Natural killer cell (primary cell): ENCODE data around the gene GRM7. TPM values are rescaled to one million over a fixed set of nuclear protein-coding genes. Genes with fewer than 3 reads are reported as not detected.

Experiments
- ATAC-seq, 3 donors: fragments of 150-1000 bp in 2 of 3; fragments of 200-7000 bp in 1 of 3; cut with Tn5 transposase; 1 replicate in 1 of 3; 2 replicates in 2 of 3; pipeline ENCODE4 v1.10.0; 2021; ENCODE audit warnings: mild to moderate bottlenecking in 2 of 3, moderate library complexity in 2 of 3
- DNase-seq, 2 donors: peaks; one replicate each; pipeline versions ENCODE4 v3.0.0 to v3.0.0-alpha.2; 2013 to 2021; ENCODE audit warnings: mixed read lengths in 1 of 2
- H3K27ac ChIP-seq: one replicate; pipeline ENCODE4 v1.5.1; 2013; ENCODE audit warnings: mild to moderate bottlenecking, low read length
- H3K27me3 ChIP-seq: one replicate; pipeline ENCODE4 v1.6.1; 2013; ENCODE audit warnings: low read length; ENCODE audit not compliant: control insufficient read depth, insufficient read depth
- H3K36me3 ChIP-seq: one replicate; pipeline ENCODE4 v1.6.1; 2013; ENCODE audit warnings: low read length; ENCODE audit not compliant: control insufficient read depth, insufficient read depth
- H3K4me1 ChIP-seq: one replicate; pipeline ENCODE4 v1.6.1; 2013; ENCODE audit warnings: low read length; ENCODE audit not compliant: control insufficient read depth, insufficient read depth
- H3K4me3 ChIP-seq: one replicate; pipeline ENCODE4 v1.5.1; 2013; ENCODE audit warnings: low read length
- H3K9me3 ChIP-seq: one replicate; pipeline ENCODE4 v1.6.1; 2013; ENCODE audit warnings: low read length; ENCODE audit not compliant: control insufficient read depth, insufficient read depth
- H3K27ac Mint-ChIP-seq, 2 donors: one replicate each; pipeline ENCODE4 v1.8.0; 2022; ENCODE audit warnings: mild to moderate bottlenecking in 2 of 2, mixed read lengths in 2 of 2, moderate library complexity in 1 of 2
- H3K27me3 Mint-ChIP-seq, 2 donors: one replicate each; pipeline ENCODE4 v1.8.0; 2022; ENCODE audit warnings: low read depth in 2 of 2, mixed read lengths in 2 of 2
- H3K36me3 Mint-ChIP-seq: one replicate; pipeline ENCODE4 v1.8.0; 2022; ENCODE audit warnings: mixed read lengths
- H3K4me1 Mint-ChIP-seq, 2 donors: one replicate each; pipeline ENCODE4 v1.8.0; 2022; ENCODE audit warnings: mixed read lengths in 2 of 2
- H3K4me3 Mint-ChIP-seq: one replicate; pipeline ENCODE4 v1.8.0; 2022; ENCODE audit warnings: mild to moderate bottlenecking, moderate library complexity, mixed read lengths
- H3K9me3 Mint-ChIP-seq, 2 donors: one replicate each; pipeline ENCODE4 v1.8.0; 2022; ENCODE audit warnings: mixed read lengths in 2 of 2
- CTCF ChIP-seq: fragments of 200-600 bp; IDR thresholded peaks from one replicate; pipeline ENCODE4 v1.8.0; 2022; ENCODE audit warnings: antibody characterized with exemption
- WGBS: methylation state at CpG from one replicate; pipeline ENCODE4 v1.1.7; 2013; ENCODE audit warnings: missing lambda C conversion rate; ENCODE audit not compliant: insufficient coverage; 5-methylcytosine and 5-hydroxymethylcytosine counted together
- intact Hi-C: fragments of 100-400 bp; cut with micrococcal nuclease; formaldehyde crosslinking; loops from one replicate; pipeline ENCODE4 v1.14.2; 2022
- total RNA-seq, 4 donors: library from RNA; stranded (reverse); fragments of 120-200 nt in 1 of 4; gene quantifications; one replicate each; pipeline versions ENCODE4 v1.2.3 to v1.2.4, GENCODE V29; 2013 to 2022

GRM7 gene
- total RNA-seq, 3 donors from 2014 or later (not counting 1 experiment from before 2014, with no cell fraction given) = not detected

DNA sequence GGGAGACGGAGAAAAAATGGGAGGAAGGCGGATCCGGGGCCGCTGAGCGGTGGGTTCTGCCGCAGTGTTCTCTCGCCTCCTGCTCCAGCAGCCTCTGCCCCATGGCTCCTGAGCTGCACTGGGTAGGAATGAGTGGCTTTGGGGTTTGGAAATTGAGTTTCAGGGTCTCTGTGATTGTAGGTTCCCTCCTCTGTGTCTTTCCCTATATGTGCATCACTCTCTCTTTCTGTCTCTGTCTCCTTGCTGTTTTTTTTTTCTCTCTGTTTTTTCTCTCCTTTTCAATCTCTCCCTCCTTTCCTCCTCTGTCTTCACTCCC is 1.9 kb downstream of the GRM7 start:
- intact Hi-C loops = no loop called here
- peaks cover 8 to 20% of the 10 kb centered on the region in 2 donors for H3K27me3 Mint-ChIP-seq
- DNase-seq (no peak), ATAC-seq (no peak)
- no peaks in the 10 kb centered on the region for H3K36me3 ChIP-seq
- H3K36me3 Mint-ChIP-seq = no peaks in the 10 kb centered on the region
- no peak overlapping the region for H3K4me3 Mint-ChIP-seq
- TF ChIP-seq CTCF = no peak
- H3K9me3 ChIP-seq = peaks cover 4% of the 10 kb centered on the region
- H3K4me1 ChIP-seq = no peaks in the 10 kb centered on the region
- H3K27me3 ChIP-seq = no peaks in the 10 kb centered on the region
- H3K27ac ChIP-seq = no peak overlapping the region
- WGBS = 9% methylated on average over 7 of the region's 7 CpGs
- H3K4me1 Mint-ChIP-seq = no peaks in the 10 kb centered on the region
- no peak overlapping the region for H3K4me3 ChIP-seq
- H3K27ac Mint-ChIP-seq = no peak overlapping the region
- H3K9me3 Mint-ChIP-seq = peaks cover 2 to 7% of the 10 kb centered on the region in 2 donors

DNA sequence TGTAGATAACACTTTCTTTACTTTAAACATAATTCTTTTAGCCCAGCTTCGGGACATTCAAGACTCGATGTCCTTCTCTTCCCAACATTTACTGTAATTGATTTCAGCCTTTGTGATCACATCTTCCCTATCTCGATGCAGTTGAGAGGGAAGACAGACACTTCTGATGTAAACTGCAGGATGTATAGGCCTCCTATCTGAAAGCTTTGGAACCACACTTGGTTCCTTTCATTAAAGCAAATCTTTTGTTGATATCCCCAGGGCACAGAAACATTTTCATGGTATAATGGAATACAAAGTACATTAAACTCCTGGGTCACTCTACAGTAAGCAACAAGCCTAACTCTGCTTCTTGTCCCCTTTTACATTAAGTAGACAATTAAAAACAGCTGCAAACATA is 6.4 kb downstream of the GRM7 start:
- H3K27ac ChIP-seq = no peak overlapping the region
- Mint-ChIP-seq H3K4me1 (no peaks in the 10 kb centered on the region), H3K36me3 (no peaks in the 10 kb centered on the region), H3K27ac (no peak overlapping the region), H3K27me3 (peaks cover 4 to 14% of the 10 kb centered on the region in 2 donors), H3K4me3 (no peak overlapping the region), H3K9me3 (peaks cover 9 to 15% of the 10 kb centered on the region in 2 donors)
- TF ChIP-seq CTCF = no peak
- DNase-seq = no peak
- no peaks in the 10 kb centered on the region for H3K36me3 ChIP-seq
- no peaks in the 10 kb centered on the region for H3K9me3 ChIP-seq
- 84% methylated on average over 3 of the region's 3 CpGs for WGBS
- no peak for ATAC-seq
- intact Hi-C loops = no loop called here
- H3K4me1 ChIP-seq = no peaks in the 10 kb centered on the region
- no peaks in the 10 kb centered on the region for H3K27me3 ChIP-seq
- H3K4me3 ChIP-seq = no peak overlapping the region

GRCh38 chr3:6878731-6879130 is 17.8 kb downstream of the GRM7 start:
- H3K4me1 ChIP-seq = no peaks in the 10 kb centered on the region
- no peaks in the 10 kb centered on the region for H3K27me3 ChIP-seq
- H3K36me3 ChIP-seq = no peaks in the 10 kb centered on the region
- no peak for TF ChIP-seq CTCF
- Mint-ChIP-seq H3K36me3 (no peaks in the 10 kb centered on the region), H3K27me3 (no peaks in the 10 kb centered on the region), H3K4me1 (no peaks in the 10 kb centered on the region), H3K9me3 (peaks cover 0 to 3% of the 10 kb centered on the region in 2 donors), H3K4me3 (no peak overlapping the region), H3K27ac (no peak overlapping the region)
- intact Hi-C loops = no loop called here
- H3K4me3 ChIP-seq = no peak overlapping the region
- H3K9me3 ChIP-seq = no peaks in the 10 kb centered on the region
- ATAC-seq (no peak), DNase-seq (no peak)
- no peak overlapping the region for H3K27ac ChIP-seq

DNA sequence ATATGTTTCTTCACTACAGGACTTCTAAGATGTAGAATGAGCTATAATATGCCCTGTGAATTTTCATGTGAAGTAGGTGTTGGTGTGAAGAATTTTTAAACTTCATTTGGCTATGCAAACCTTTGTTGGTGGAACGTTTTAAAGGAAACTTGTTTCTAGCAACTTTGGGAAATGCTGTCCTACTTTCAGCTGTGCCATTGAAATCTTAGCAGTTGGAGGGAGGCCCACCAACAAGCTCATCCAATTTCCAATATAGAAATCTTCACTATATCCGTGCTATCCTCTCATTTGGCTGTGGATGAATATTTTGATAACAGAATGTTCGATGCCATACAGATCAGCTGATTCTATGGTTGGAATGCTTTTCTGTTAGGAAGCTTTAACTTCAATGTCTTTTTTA is 51.3 kb downstream of the GRM7 start:
- Mint-ChIP-seq H3K36me3 (no peaks in the 10 kb centered on the region), H3K27me3 (no peaks in the 10 kb centered on the region), H3K27ac (no peak overlapping the region), H3K9me3 (peaks cover 3 to 11% of the 10 kb centered on the region in 2 donors), H3K4me1 (no peaks in the 10 kb centered on the region), H3K4me3 (no peak overlapping the region)
- DNase-seq (no peak), ATAC-seq (no peak)
- no peak for TF ChIP-seq CTCF
- intact Hi-C loops = no loop called here
- Histone ChIP-seq H3K4me1 (no peaks in the 10 kb centered on the region), H3K27ac (no peak overlapping the region), H3K27me3 (no peaks in the 10 kb centered on the region), H3K4me3 (no peak overlapping the region), H3K9me3 (no peaks in the 10 kb centered on the region), H3K36me3 (no peaks in the 10 kb centered on the region)
- 79% methylated on average over 1 of the region's 3 CpGs for WGBS
